B cell (primary cell): Measurements from ENCODE around the gene SPECC1. TPM values are rescaled to one million over a fixed set of nuclear protein-coding genes. Genes with fewer than 3 reads are reported as not detected.
"Not testable (repeated sequence)": the region's sequence is repeated elsewhere in the genome, so short reads cannot be mapped to it uniquely, and the experiment has no call there.

Source experiments
- ATAC-seq: fragments of 200-7000 bp; cut with Tn5 transposase; one replicate; pipeline ENCODE4 v1.10.0; 2021; ENCODE audit warnings: low read depth, mild to moderate bottlenecking, moderate number of reproducible peaks, moderate library complexity
- CTCF ChIA-PET: fragments of 350-600 bp; sonication (Branson Sonifier 250); formaldehyde crosslinking; loops from one replicate; lab custom pipeline; 2021; ENCODE audit warnings: antibody characterized with exemption, inconsistent platforms; lab: Charles Lee
- POLR2A ChIA-PET: fragments of 350-600 bp; sonication (Branson Sonifier 250); formaldehyde crosslinking; loops from one replicate; lab custom pipeline; 2021; ENCODE audit warnings: antibody characterized with exemption; lab: Charles Lee
- DNase-seq: peaks from one replicate; pipeline ENCODE4 v3.0.0; 2013
- H2AFZ ChIP-seq: 2 replicates; pipeline ENCODE4 v1.6.1; 2012; ENCODE audit warnings: mild to moderate bottlenecking, low read depth, low read length; ENCODE audit not compliant: insufficient read depth, poor library complexity, severe bottlenecking
- H3K27ac ChIP-seq, 2 donors: 1 replicate in 1 of 2; 2 replicates in 1 of 2; pipeline ENCODE4 v1.5.1; 2012 to 2013; ENCODE audit warnings: low read length in 2 of 2, mild to moderate bottlenecking in 2 of 2, moderate library complexity in 1 of 2
- H3K27me3 ChIP-seq, 4 experiments: fragments of 200-600 bp in 1 of 4; sonication (generic) in 1 of 4; replicated peaks in 1 of 4; 1 replicate in 2 of 4; 2 replicates in 2 of 4; pipeline versions ENCODE4 v1.6.1 to v1.7.0; 2013 to 2016; ENCODE audit warnings: low read length in 3 of 4, mild to moderate bottlenecking in 2 of 4, mixed read lengths in 1 of 4, moderate library complexity in 1 of 4; ENCODE audit not compliant: insufficient read depth in 4 of 4, control insufficient read depth in 3 of 4; ENCODE audit errors: control extremely low read depth in 1 of 4
- H3K36me3 ChIP-seq, 2 experiments: replicated peaks in 1 of 2; 1 replicate in 1 of 2; 2 replicates in 1 of 2; pipeline versions ENCODE4 v1.6.1 to v1.7.1; 2013; ENCODE audit warnings: low read length in 1 of 2; ENCODE audit not compliant: insufficient read depth in 2 of 2, control insufficient read depth in 1 of 2; ENCODE audit errors: control extremely low read depth in 1 of 2, extremely low read depth in 1 of 2
- H3K4me1 ChIP-seq, 2 donors: fragments of 200-600 bp in 1 of 2; sonication (generic) in 1 of 2; 1 replicate in 1 of 2; 2 replicates in 1 of 2; pipeline versions ENCODE4 v1.5.1 to v1.6.1; 2013 to 2017; ENCODE audit warnings: low read length in 2 of 2; ENCODE audit not compliant: control insufficient read depth in 2 of 2, insufficient read depth in 2 of 2
- H3K4me2 ChIP-seq: replicated peaks from 2 replicates; pipeline ENCODE3; 2012; ENCODE audit warnings: mild to moderate bottlenecking, low read depth, low read length; ENCODE audit not compliant: poor library complexity, severe bottlenecking
- H3K4me3 ChIP-seq, 5 experiments: fragments of 200-600 bp in 1 of 5; sonication (generic) in 1 of 5; 1 replicate in 3 of 5; 2 replicates in 2 of 5; pipeline versions ENCODE4 v1.5.1 to v1.7.0; 2011 to 2016; ENCODE audit warnings: low read length in 4 of 5, mild to moderate bottlenecking in 4 of 5, low read depth in 2 of 5, control low read depth in 1 of 5, moderate library complexity in 1 of 5; ENCODE audit not compliant: insufficient read depth in 1 of 5; ENCODE audit errors: control extremely low read depth in 1 of 5, extremely low read depth in 1 of 5
- H3K79me2 ChIP-seq: fragments of 200-600 bp; sonication (generic); one replicate; pipeline ENCODE4 v1.6.0; 2016; ENCODE audit warnings: low read length; ENCODE audit not compliant: control insufficient read depth, insufficient read depth
- H3K9ac ChIP-seq: fragments of 200-600 bp; sonication (generic); 2 replicates; pipeline ENCODE4 v1.6.1; 2017; ENCODE audit warnings: mild to moderate bottlenecking, low read length, moderate library complexity
- H3K9me3 ChIP-seq, 3 donors: one replicate each; pipeline versions ENCODE4 v1.6.1 to v1.7.1; 2013; ENCODE audit warnings: low read length in 2 of 3; ENCODE audit not compliant: control insufficient read depth in 2 of 3, insufficient read depth in 1 of 3; ENCODE audit errors: control extremely low read depth in 1 of 3
- H4K20me1 ChIP-seq: 2 replicates; pipeline ENCODE4 v1.6.0; 2012; ENCODE audit warnings: mild to moderate bottlenecking, low read length; ENCODE audit not compliant: insufficient read depth, control insufficient read depth, poor library complexity, severe bottlenecking
- H3K27ac Mint-ChIP-seq: one replicate; pipeline ENCODE4 v1.8.0; 2021; ENCODE audit warnings: mixed read lengths
- H3K27me3 Mint-ChIP-seq: one replicate; pipeline ENCODE4 v1.8.0; 2021; ENCODE audit warnings: mixed read lengths
- H3K4me1 Mint-ChIP-seq: one replicate; pipeline ENCODE4 v1.8.0; 2021; ENCODE audit warnings: mixed read lengths
- H3K4me3 Mint-ChIP-seq: one replicate; pipeline ENCODE4 v1.8.0; 2021; ENCODE audit warnings: mixed read lengths
- H3K9me3 Mint-ChIP-seq: one replicate; pipeline ENCODE4 v1.8.0; 2022; ENCODE audit warnings: mixed read lengths; ENCODE audit not compliant: insufficient read depth
- EZH2 ChIP-seq: IDR thresholded peaks from 2 replicates; pipeline ENCODE4 v1.6.1; 2012; ENCODE audit warnings: borderline replicate concordance, low read depth, mild to moderate bottlenecking, moderate library complexity, low read length; ENCODE audit not compliant: insufficient read depth, poor library complexity, severe bottlenecking
- WGBS: methylation state at CpG from one replicate; pipeline ENCODE4 v1.1.5; 2013; ENCODE audit warnings: missing lambda C conversion rate; ENCODE audit not compliant: insufficient coverage; 5-methylcytosine and 5-hydroxymethylcytosine counted together
- intact Hi-C: fragments of 100-400 bp; cut with micrococcal nuclease; formaldehyde crosslinking; loops from one replicate; pipeline ENCODE4 v1.10.0; 2022
- polyA plus RNA-seq: library from polyadenylated mRNA; depleted of rRNA; stranded (reverse); fragments of >200 nt; gene quantifications from 2 replicates; pipeline ENCODE4 v1.2.3, GENCODE V29; 2012
- total RNA-seq, 2 donors: library from RNA; stranded (reverse); fragments of 120-200 nt in 1 of 2; gene quantifications; 1 replicate in 1 of 2; 2 replicates in 1 of 2; pipeline versions ENCODE4 v1.2.3 to v1.2.4, GENCODE V29; 2013 to 2022
- TF ChIP-seq, protein P1 (sequence below): fragments of 200-600 bp; IDR thresholded peaks from one replicate; pipeline ENCODE4 v1.8.0; 2022; ENCODE audit warnings: antibody characterized with exemption, mild to moderate bottlenecking

The SPECC1 gene
- total and polyA plus RNA-seq, 2 donors (not counting 1 experiment from before 2014, with no cell fraction given), result 4.6 to 7.4 TPM

DNA sequence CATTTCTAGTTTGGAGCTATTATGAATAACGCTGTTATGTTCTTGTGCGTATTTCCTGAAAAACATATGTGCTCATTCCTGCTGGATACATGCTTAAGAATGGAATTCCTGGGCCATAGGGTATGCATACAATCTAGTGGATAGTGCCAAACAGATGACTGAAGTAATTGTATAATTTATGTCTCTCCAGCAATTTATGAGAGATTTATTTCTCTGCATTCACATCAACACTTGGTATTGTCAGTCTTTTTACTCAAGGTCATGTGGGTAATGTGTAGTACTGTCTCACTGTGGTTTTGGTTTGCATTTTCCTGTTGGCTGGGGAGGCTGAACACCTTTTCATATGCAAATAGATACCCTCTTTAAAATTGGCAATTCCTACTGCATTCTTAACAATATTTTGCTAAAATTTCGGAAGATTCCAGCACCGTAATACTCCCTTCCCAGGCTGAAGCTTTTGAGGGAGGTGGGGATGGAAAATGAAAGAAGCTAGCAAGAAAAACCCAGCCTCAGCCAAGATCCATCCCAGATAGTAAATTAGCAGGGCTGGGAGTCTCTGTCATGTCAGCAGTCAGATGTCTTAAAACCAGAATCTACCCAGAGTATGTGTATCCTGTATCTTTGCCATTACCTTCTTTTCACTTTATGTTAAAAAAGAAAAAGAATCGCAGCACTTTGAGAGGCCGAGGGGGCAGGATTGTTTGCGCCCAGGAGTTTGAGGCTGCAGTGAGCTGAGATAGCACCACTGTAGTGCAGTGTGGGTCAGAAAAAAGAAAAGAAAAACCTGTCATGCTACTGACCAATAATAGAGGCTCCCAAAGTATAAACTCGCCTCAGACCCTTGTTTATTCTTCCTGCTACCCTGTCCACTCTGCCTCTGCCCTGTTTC, 253.3 kb downstream of the SPECC1 start:
- DNase-seq (no peak), ATAC-seq (no peak)
- Histone ChIP-seq H3K27me3 (no peaks in the 10 kb centered on the region), H3K4me1 (no peaks in the 10 kb centered on the region), H3K27ac (no peak overlapping the region), H3K4me2 (no peak overlapping the region), H3K79me2 (no peaks in the 10 kb centered on the region), H3K36me3 (no peaks in the 10 kb centered on the region), H2AFZ (no peak overlapping the region), H3K4me3 (no peak overlapping the region), H4K20me1 (no peaks in the 10 kb centered on the region), H3K9ac (no peak overlapping the region), H3K9me3 (peaks cover 0 to 4% (median 0%) of the 10 kb centered on the region in 3 donors)
- ChIA-PET POLR2A (no interaction called here), CTCF (no interaction called here)
- TF ChIP-seq, protein P1, sequence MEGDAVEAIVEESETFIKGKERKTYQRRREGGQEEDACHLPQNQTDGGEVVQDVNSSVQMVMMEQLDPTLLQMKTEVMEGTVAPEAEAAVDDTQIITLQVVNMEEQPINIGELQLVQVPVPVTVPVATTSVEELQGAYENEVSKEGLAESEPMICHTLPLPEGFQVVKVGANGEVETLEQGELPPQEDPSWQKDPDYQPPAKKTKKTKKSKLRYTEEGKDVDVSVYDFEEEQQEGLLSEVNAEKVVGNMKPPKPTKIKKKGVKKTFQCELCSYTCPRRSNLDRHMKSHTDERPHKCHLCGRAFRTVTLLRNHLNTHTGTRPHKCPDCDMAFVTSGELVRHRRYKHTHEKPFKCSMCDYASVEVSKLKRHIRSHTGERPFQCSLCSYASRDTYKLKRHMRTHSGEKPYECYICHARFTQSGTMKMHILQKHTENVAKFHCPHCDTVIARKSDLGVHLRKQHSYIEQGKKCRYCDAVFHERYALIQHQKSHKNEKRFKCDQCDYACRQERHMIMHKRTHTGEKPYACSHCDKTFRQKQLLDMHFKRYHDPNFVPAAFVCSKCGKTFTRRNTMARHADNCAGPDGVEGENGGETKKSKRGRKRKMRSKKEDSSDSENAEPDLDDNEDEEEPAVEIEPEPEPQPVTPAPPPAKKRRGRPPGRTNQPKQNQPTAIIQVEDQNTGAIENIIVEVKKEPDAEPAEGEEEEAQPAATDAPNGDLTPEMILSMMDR, result no peak
- TF ChIP-seq EZH2, result no peak
- no peaks in the 10 kb centered on the region for H3K27me3 Mint-ChIP-seq
- H3K27ac Mint-ChIP-seq, result no peak overlapping the region
- no peak overlapping the region for H3K4me3 Mint-ChIP-seq
- 97% methylated on average over 3 of the region's 8 CpGs for WGBS
- intact Hi-C loops, result no loop called here
- peaks cover 6% of the 10 kb centered on the region for H3K9me3 Mint-ChIP-seq
- no peaks in the 10 kb centered on the region for H3K4me1 Mint-ChIP-seq

DNA sequence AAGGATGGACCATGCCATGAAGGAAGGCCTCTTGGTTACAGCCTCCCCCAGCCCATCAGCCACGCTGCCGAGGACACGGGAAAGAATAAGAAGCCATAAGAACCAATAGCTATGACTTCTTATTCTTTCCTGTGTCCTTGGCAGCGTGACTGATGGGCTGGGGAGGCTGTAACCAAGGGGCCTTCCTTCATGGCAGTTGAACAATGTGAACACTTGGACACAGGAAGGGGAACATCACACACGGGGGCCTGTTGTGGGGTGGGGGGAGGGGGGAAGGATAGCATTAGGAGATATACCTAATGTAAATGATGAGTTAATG, 253.9 kb downstream of the SPECC1 start:
- H3K4me2 ChIP-seq, H4K20me1 ChIP-seq, H3K27me3 Mint-ChIP-seq, H3K4me3 ChIP-seq, H3K27ac ChIP-seq, DNase-seq, H3K4me1 ChIP-seq, CTCF ChIA-PET, H3K36me3 ChIP-seq, POLR2A ChIA-PET, H3K27ac Mint-ChIP-seq, H3K9me3 Mint-ChIP-seq, ATAC-seq, H3K79me2 ChIP-seq, H3K27me3 ChIP-seq, H2AFZ ChIP-seq, intact Hi-C loops, H3K4me1 Mint-ChIP-seq, H3K4me3 Mint-ChIP-seq, H3K9me3 ChIP-seq, H3K9ac ChIP-seq: not testable (repeated sequence)
- 96% methylated on average over 3 of the region's 5 CpGs for WGBS
